ENCODE measurements around the gene FBXL5.
"Not testable (repeated sequence)": the region's sequence is repeated elsewhere in the genome, so short reads cannot be mapped to it uniquely, and the experiment has no call there.

Gene FBXL5

GRCh38 chr4:15638418-15638817 is 16.7 kb downstream of the FBXL5 start:
- no peaks in the 10 kb centered on the region for H3K9me3 ChIP-seq (ENCODE audit: insufficient read depth, low read length)
- no peaks in the 10 kb centered on the region for H4K20me1 ChIP-seq (ENCODE audit: low read depth, low read length)
- no peak for TF ChIP-seq EZH2phosphoT487 (conservative IDR thresholded peaks at IDR 0.05; ENCODE audit: low read length)
- no peak for TF ChIP-seq CTCF (IDR thresholded peaks at IDR 0.05; ENCODE audit: insufficient read depth, low read length, poor library complexity, severe bottlenecking)
- no peaks in the 10 kb centered on the region for H3K9me2 ChIP-seq (replicated peaks; ENCODE audit: insufficient read depth, low read length)
- no peak overlapping the region for H3K27ac ChIP-seq (ENCODE audit: low read depth, low read length)
- peaks cover 5% of the 10 kb centered on the region; the same call in 1 of the 2 replicates for H3F3A ChIP-seq (ENCODE audit: insufficient read depth)
- no peaks in the 10 kb centered on the region for H3K79me2 ChIP-seq (ENCODE audit: insufficient read depth, low read length)
- H3K9ac ChIP-seq (ENCODE audit: low read length), result no peak overlapping the region
- H3K27me3 ChIP-seq (ENCODE audit: low read length), result no peaks in the 10 kb centered on the region
- peaks cover 29% of the 10 kb centered on the region for H3K36me3 ChIP-seq (ENCODE audit: low read length)
- H3K4me2 ChIP-seq (ENCODE audit: low read depth, low read length, poor library complexity, severe bottlenecking), result no peak overlapping the region
- H2AFZ ChIP-seq (ENCODE audit: low read depth, low read length, severe bottlenecking), result no peak overlapping the region
- H3K4me3 ChIP-seq (ENCODE audit: insufficient read depth, low read length, poor library complexity, severe bottlenecking), result no peak overlapping the region

GRCh38 chr4:15636818-15637217 is 18.3 kb downstream of the FBXL5 start:
- no peaks in the 10 kb centered on the region for H3K9me3 ChIP-seq (ENCODE audit: insufficient read depth, low read length)
- H3K9me2 ChIP-seq (replicated peaks; ENCODE audit: insufficient read depth, low read length), result no peaks in the 10 kb centered on the region
- H4K20me1 ChIP-seq (ENCODE audit: low read depth, low read length), result no peaks in the 10 kb centered on the region
- no peak overlapping the region for H3K27ac ChIP-seq (ENCODE audit: low read depth, low read length)
- H3K4me2 ChIP-seq (ENCODE audit: low read depth, low read length, poor library complexity, severe bottlenecking), result no peak overlapping the region
- no peaks in the 10 kb centered on the region for H3K79me2 ChIP-seq (ENCODE audit: insufficient read depth, low read length)
- no peak overlapping the region for H3K4me3 ChIP-seq (ENCODE audit: insufficient read depth, low read length, poor library complexity, severe bottlenecking)
- no peaks in the 10 kb centered on the region for H3K27me3 ChIP-seq (ENCODE audit: low read length)
- H2AFZ ChIP-seq (ENCODE audit: low read depth, low read length, severe bottlenecking), result no peak overlapping the region
- H3K36me3 ChIP-seq (ENCODE audit: low read length), result peaks cover 33% of the 10 kb centered on the region
- H3F3A ChIP-seq (ENCODE audit: insufficient read depth), result peaks cover 5% of the 10 kb centered on the region; the same call in 1 of the 2 replicates
- no peak overlapping the region for H3K9ac ChIP-seq (ENCODE audit: low read length)
- TF ChIP-seq EZH2phosphoT487 (conservative IDR thresholded peaks at IDR 0.05; ENCODE audit: low read length) (no peak), CTCF (IDR thresholded peaks at IDR 0.05; ENCODE audit: insufficient read depth, low read length, poor library complexity, severe bottlenecking) (no peak)

GRCh38 chr4:15617407-15617806 is 37.8 kb downstream of the FBXL5 start:
- H3K27ac ChIP-seq (ENCODE audit: low read depth, low read length); H3K27me3 ChIP-seq (ENCODE audit: low read length): not testable (repeated sequence)
- peaks cover 22% of the 10 kb centered on the region for H3K36me3 ChIP-seq (ENCODE audit: low read length)

GRCh38 chr4:15614891-15615290 is 40.3 kb downstream of the FBXL5 start:
- not testable (repeated sequence) for H3F3A ChIP-seq (ENCODE audit: insufficient read depth); H4K20me1 ChIP-seq (ENCODE audit: low read depth, low read length); H3K4me3 ChIP-seq (ENCODE audit: insufficient read depth, low read length, poor library complexity, severe bottlenecking); H3K27ac ChIP-seq (ENCODE audit: low read depth, low read length); H3K9ac ChIP-seq (ENCODE audit: low read length); H3K27me3 ChIP-seq (ENCODE audit: low read length); H2AFZ ChIP-seq (ENCODE audit: low read depth, low read length, severe bottlenecking); H3K9me3 ChIP-seq (ENCODE audit: insufficient read depth, low read length); H3K4me2 ChIP-seq (ENCODE audit: low read depth, low read length, poor library complexity, severe bottlenecking); H3K9me2 ChIP-seq (replicated peaks; ENCODE audit: insufficient read depth, low read length)
- H3K36me3 ChIP-seq (ENCODE audit: low read length), result peaks cover 17% of the 10 kb centered on the region
- H3K79me2 ChIP-seq (ENCODE audit: insufficient read depth, low read length), result peaks cover 26% of the 10 kb centered on the region

More at GRCh38 chr4:15617407-15617806, 37.8 kb downstream of the FBXL5 start:
- not testable (repeated sequence) for H3K4me3 ChIP-seq (ENCODE audit: insufficient read depth, low read length, poor library complexity, severe bottlenecking); H3K4me2 ChIP-seq (ENCODE audit: low read depth, low read length, poor library complexity, severe bottlenecking); H4K20me1 ChIP-seq (ENCODE audit: low read depth, low read length); H3K9ac ChIP-seq (ENCODE audit: low read length); H3F3A ChIP-seq (ENCODE audit: insufficient read depth); H2AFZ ChIP-seq (ENCODE audit: low read depth, low read length, severe bottlenecking); H3K9me2 ChIP-seq (replicated peaks; ENCODE audit: insufficient read depth, low read length)
- peaks cover 33% of the 10 kb centered on the region for H3K79me2 ChIP-seq (ENCODE audit: insufficient read depth, low read length)
- H3K9me3 ChIP-seq (ENCODE audit: insufficient read depth, low read length), result peaks cover 17% of the 10 kb centered on the region; the same call in 1 of the 2 replicates
